Stimulated activated CD4-positive, alpha-beta T cell treated with anti-CD3 and anti-CD28 coated beads, Interleukin-4, amount 100 ng/mL, for 4 hours (primary cell): ENCODE results near the gene KIAA1614.

Experiments
- DNase-seq, 2 experiments: peaks; one replicate each; pipeline ENCODE4 v3.0.0-alpha.2; 2020

Gene KIAA1614

DNA sequence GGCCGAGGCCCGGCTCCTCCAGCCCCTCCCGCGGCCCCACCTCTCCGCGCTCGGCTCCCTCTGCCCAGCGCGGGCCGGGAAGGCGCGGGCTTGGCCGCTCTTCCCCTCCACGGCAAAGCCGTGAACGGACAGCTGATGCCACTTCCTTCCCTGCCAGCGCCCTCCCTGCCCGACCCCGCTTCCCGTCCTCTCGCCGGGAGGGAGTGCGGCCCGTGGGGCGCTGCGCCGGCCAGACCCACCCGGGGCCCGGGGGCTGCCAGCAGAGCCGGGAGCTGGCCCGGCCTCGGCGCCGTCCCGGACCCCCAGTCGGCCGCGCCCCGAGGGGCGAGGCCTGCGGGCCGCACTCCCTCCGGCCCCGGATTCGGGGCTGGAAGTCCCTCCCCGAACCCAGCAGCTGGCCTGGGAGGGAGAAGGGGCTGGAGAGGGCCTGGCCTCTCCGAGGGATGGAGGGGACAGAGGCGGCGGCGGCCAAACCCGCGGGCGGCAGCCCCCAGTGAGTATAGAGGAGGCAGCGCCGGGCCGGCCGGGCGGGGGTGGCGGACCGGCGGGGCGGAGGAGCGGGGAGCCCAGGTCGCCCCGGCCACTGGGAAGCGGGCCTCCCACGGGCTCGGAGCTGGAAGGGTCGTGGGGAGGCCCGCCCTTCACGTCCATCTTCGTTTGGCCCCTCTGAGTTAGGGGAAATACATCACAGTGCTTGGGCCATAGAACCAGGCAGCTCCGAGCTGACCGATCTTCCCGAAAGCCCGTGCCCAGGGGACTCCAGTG lies at the start of gene KIAA1614:
Gene KIAA1614 (plus strand): TSS at position 97 of the 765 bp plus-strand sequence. CDS start 347 bp downstream, at position 444.
- no peak for DNase-seq

DNA sequence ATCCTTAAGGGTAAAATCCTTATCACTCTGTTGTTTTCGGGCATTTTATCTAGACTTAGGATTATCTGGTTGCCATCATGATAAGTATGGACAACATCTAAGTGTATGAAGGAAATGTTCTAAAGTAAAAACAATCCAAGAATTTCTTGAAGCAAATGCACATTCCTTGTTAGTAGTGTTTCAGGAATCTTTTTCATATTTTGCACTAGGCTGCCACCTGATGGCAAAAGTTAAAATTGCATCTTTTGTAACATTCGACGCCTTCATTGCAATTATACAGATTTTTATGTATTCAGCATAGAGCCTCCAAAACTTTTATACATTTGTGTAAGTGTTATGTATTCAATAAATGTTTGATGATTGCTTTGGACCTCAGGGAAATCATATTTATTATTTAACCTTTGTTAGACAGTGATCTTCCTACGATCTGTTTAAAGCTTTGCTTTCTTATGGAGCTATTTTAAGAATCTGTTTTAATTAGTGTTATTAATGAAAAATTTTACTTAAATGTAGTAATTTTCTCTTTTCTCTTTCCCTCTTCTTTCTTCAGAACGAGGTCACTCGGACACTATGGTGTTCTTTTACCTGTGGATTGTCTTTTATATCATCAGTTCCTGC lies 49.4 kb upstream of the KIAA1614 start:
- no peak for DNase-seq

DNA sequence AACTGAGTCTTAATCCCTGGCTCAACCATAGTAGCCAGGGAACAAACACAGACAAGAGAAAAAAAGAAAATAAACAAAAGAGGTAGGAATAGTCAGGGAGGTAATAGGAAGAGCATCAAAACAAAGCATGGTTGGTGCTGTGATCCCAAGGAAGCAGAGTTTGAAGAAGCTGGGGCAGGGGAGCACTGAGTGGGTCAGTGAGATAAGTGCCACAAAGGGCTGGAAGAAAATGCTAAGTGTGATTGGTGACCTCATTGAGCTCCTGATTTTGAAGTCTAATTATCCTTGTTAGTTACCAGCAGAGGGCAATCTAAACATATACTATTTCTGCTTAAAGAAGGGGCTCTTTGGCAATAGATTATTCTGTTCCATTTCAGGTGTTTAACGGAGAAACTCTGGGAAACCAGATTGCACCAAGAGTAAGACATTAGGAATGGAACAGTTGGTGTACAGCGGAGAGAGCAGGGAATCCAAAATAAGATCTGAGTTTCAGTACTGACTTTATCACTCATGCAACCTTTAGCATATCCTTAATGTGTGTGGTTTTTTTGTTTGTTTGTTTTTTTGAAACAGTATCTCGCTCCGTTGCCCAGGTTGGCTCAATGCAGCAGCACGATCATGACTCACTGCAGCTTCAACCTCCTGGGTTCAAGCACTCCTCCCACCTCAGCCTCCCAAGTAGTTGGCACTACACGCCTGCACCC lies 30.7 kb upstream of the KIAA1614 start:
- DNase-seq, result no peak

GRCh38 chr1:180884588-180885300 lies 28.0 kb upstream of the KIAA1614 start:
- no peak for DNase-seq

DNA sequence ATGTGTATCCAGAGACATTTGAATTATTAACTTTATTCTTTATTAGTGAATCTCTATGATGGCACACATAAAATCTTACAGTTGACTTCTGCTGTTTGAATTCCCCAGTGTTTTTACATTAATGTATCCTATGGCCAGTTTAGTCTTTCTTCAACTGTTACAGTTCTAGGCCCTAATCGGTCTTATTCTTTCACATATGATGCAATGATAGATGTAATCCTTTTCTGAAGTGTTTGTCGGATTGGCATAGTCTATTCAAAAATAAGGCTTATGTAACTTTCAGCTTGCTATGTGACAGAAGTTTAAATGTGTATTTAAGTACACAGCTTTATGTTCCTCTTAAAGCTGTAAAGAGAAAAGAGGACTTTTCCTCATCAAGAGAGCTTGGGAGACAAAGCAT lies 26.4 kb upstream of the KIAA1614 start:
- no peak for DNase-seq

- no peak for DNase-seq
Measured at GRCh38 chr1:180887841-180888240, 24.9 kb upstream of the KIAA1614 start.

DNA sequence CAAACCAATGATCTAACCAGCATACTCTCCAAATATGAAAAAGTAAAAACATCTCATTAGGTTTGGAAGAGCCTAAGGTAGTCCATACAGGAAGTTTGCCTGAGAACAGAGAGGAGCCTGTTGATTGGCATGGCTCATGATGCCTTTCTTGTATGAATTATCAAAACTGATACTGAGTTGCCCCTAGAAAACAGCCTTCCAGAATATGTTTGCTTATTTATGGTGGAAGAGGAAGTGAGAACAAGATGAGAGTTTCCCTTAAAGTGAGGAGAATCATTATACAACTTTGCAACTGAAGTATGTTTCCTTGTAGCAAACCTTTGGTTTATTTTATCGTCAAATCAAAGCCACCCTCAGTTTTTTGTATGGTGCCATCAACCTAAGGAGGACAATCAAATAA lies 23.8 kb upstream of the KIAA1614 start:
- no peak for DNase-seq

GRCh38 chr1:180889325-180889724 lies 23.4 kb upstream of the KIAA1614 start:
- DNase-seq, result no peak

DNA sequence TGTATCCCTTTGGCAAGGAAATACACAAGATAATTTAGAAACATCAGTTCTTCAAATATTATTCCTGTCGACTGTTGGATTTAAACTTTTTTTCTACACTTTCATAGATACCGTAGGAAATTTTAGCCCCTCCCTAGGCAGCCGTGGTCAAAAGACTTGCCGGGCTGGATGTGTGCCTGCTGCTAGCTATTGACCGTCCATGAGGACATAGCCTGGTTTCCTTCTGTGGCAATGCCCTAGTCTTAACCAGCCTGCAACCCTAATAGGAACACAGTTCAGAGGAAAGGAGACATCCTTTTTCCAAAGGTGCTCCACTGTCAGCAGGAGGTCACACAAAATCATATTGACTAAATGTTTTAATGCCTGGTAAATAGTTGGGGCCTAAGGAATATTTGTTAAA lies 20.4 kb upstream of the KIAA1614 start:
- DNase-seq, result no peak

- DNase-seq, result no peak
Measured at GRCh38 chr1:180892675-180893074, 20.0 kb upstream of the KIAA1614 start.

- no peak for DNase-seq
Measured at GRCh38 chr1:180893614-180894013, 19.1 kb upstream of the KIAA1614 start.

GRCh38 chr1:180896161-180896560 lies 16.5 kb upstream of the KIAA1614 start:
- DNase-seq, result no peak

GRCh38 chr1:180898441-180899219 lies 14.1 kb upstream of the KIAA1614 start:
- no peak for DNase-seq

DNA sequence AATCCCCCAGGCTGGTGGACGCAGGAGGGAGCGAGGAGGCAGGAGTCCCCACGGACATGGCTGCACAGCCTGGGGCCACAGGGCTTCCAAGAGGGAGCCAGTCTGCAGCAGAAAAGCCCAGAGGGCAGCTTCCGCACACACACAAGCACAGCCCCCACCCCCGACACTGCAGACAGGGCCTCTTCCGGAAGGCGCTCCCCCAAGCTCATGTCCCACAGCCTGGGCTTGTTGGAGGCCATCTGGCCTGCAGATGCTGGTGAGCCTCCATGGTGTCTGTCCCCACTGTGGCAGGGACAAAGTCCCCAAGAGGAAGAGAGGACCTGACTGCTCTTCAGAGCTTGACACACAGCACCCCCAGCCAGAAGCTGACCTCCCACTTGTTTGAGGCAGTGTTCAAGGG lies 13.4 kb upstream of the KIAA1614 start:
- no peak for DNase-seq

GRCh38 chr1:180901076-180901990 lies 11.4 kb upstream of the KIAA1614 start:
- no peak for DNase-seq

DNA sequence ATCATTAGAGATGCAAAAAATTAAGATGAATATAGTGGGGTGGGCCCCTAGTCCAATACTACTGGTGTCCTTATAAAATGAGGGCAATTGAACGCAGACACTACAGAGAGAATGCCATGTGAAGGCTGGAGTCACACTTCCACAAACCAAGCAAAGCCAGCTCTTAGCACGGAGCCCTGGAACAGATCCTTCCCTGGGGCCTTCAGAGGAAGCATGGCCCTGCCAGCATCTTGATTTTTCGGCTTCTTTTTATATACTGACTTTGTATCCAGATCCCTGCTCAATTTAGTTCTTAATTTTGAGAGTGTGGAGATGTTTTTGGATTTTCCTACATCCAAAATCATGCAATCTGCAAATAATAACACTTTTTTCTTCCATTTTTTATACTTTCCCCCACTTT lies 10.2 kb upstream of the KIAA1614 start:
- DNase-seq, result no peak

DNA sequence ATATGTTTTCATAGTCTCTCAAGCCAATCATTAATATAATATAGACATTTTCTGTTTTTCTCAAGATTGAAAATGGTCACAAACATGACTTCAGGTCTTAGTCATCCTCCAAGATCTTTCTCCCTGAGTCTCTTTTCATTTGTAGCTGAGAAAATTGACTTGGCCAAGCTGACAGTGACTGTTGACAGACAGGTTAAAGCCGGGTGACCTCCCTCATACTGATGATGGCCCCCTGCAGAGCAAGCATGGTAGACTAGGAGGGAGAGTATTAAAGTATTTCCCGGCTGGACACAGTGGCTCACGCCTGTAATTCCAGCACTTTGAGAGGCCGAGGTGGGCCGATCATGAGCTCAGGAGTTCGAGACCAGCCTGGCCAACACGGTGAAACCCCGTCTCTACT lies 6.8 kb upstream of the KIAA1614 start:
- no peak for DNase-seq

- no peak for DNase-seq
Measured at GRCh38 chr1:180906511-180906910, 6.2 kb upstream of the KIAA1614 start.

DNA sequence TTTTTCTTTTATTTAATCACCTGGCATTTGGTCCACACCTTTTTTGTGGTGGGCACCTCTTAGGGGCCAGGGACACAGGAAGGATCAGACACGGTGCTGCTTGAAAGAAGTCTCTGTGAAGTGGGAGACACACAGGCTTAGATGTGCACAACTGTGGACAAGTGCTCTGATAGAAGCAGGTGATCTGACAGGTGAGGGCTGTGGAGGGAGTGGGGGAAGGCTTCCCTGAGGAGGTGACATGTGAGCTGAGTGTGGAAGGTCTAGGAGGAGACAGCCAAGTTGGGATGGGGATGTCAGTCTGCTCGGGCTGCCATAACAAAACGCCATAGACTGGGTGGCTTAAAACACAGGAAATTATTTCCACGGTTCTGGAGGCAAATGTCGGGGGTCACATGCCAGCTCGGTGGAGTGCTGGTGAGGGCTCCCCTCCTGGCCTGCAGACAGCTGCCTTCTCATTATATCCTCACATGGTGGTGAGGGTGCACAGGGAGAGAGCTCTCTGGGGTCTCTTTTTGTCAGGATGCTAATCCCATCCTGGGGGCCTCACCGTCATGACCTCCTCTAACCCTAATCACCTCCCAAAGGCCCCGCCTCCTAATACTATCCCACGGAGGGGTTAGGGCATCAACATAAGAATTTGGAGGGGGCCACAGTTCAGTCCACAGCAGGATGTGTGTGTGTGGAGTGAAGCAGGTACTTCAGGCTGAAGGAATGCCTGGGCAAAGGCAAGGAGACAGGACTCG lies 5.2 kb upstream of the KIAA1614 start:
- DNase-seq, result no peak

GRCh38 chr1:180908074-180908765 lies 4.5 kb upstream of the KIAA1614 start:
- DNase-seq, result no peak
